BJ (cell line): ENCODE data around the gene DCST2. TPM values are rescaled to one million over a fixed set of nuclear protein-coding genes. Genes with fewer than 3 reads are reported as not detected.
A peak's percentile ranks its signal among the peaks of the same experiment; 100 is the strongest.

Experiments
- CTCF ChIA-PET: fragments of 350-600 bp; formaldehyde crosslinking; extraction: SDS; loops from one replicate; lab custom pipeline; 2021; ENCODE audit warnings: antibody characterized with exemption, inconsistent platforms; lab: Yijun Ruan, JAX
- POLR2A ChIA-PET: fragments of 300-600 bp; sonication (Branson Sonifier 250); formaldehyde crosslinking; extraction: SDS; loops from one replicate; lab custom pipeline; 2021; ENCODE audit warnings: antibody characterized with exemption; lab: Charles Lee
- DNase-seq: peaks from one replicate; pipeline ENCODE4 v3.0.0-alpha.2; 2011; ENCODE audit warnings: low read depth
- H3K27me3 ChIP-seq: 2 replicates; pipeline ENCODE4 v1.6.0; 2011; ENCODE audit warnings: low read length; ENCODE audit not compliant: control insufficient read depth, insufficient read depth
- H3K36me3 ChIP-seq: 2 replicates; pipeline ENCODE4 v1.5.1; 2011; ENCODE audit warnings: low read length; ENCODE audit not compliant: control insufficient read depth, insufficient read depth
- H3K4me3 ChIP-seq: 2 replicates; pipeline ENCODE4 v1.5.1; 2011; ENCODE audit warnings: low read depth, mild to moderate bottlenecking, control low read depth, low read length
- CTCF ChIP-seq: IDR thresholded peaks from 2 replicates; pipeline ENCODE4 v1.5.1; 2011; ENCODE audit warnings: low read depth, mild to moderate bottlenecking, control low read depth, inconsistent platforms, low read length, moderate library complexity; ENCODE audit not compliant: insufficient read depth
- polyA plus RNA-seq: library from polyadenylated mRNA; depleted of rRNA; stranded (reverse); fragments of >200 nt; gene quantifications from 2 replicates; pipeline ENCODE4 v1.2.3, GENCODE V29; 2011

Gene DCST2
- polyA plus RNA-seq, 1 experiment: 0.38 TPM

- H3K27me3 ChIP-seq: no peaks in the 10 kb centered on the region
- no peak for DNase-seq
- H3K36me3 ChIP-seq: no peaks in the 10 kb centered on the region; the same call in none of the 2 replicates
- ChIA-PET POLR2A (interaction anchor here (0.6 kb wide), 1 partner anchor 206 kb away, joined by 3 read pairs; no protein-coding TSS in a partner anchor), CTCF (interaction anchor here (0.6 to 10.2 kb wide), 16 partner anchors 8 to 106 kb away, joined by 3 to 86 read pairs (median 5); partner anchors contain the start of genes DCST1, DCST2, LENEP and SHC1)
- peak overlapping the region; percentile 68; the same call in 1 of the 2 replicates for H3K4me3 ChIP-seq
- TF ChIP-seq CTCF: no peak
Measured at GRCh38 chr1:155049651-155050559, 16.3 kb upstream of the DCST2 start.

- TF ChIP-seq CTCF: no peak
- Histone ChIP-seq H3K27me3 (no peaks in the 10 kb centered on the region), H3K36me3 (no peaks in the 10 kb centered on the region), H3K4me3 (no peak overlapping the region)
- ChIA-PET POLR2A (no interaction called here), CTCF (interaction anchor here (0.6 to 10.2 kb wide), 8 partner anchors 13 to 105 kb away, joined by 3 to 86 read pairs (median 5); no protein-coding TSS in a partner anchor)
- no peak for DNase-seq
Measured at GRCh38 chr1:155048449-155049334, 15.1 kb upstream of the DCST2 start.

DNA sequence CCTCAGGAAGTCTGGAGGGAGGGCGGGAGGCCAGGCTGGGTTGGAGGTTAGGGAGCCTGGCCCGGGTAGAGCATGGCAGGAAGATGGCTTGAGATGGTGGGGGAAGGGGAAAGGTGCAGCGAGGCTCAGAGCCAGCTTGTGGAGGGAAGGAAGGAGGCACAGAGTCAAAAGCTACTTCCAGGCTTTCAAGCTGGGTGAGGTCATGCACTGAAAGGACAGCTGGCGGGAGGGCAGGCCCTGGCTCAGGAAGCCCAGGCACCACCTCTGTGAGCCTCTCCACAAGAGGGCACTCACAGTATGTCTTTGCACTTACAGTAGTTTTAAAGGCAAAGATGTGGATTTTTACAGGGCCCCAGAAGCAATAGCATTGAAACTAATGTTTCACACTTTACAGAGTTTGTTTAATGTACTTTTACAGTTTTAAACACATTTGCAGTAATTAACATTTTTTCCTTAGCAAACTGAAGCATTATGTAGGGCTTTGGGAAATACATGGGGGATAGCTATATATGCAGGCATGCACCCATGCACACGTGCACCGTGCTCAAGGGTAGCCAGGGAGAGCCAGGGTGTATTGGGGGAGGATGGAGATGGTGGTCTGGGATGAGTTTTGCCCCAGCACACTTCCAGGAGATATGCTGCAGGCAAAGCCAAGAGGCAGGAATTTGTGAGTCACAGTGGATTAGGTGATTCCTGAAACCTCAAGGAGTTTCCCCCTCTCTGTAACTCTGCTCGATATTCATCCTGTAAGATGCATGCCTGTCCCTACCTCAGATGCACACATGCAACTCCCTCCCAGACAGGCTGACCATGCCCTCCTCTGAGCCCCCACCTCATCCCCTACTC lies 11.5 kb upstream of the DCST2 start:
- CTCF ChIA-PET: interaction anchor here (0.7 to 11.9 kb wide), 23 partner anchors 12 to 463 kb away, joined by 3 to 168 read pairs (median 4); partner anchors contain the start of genes DCST1, DCST2, EFNA4 and PBXIP1
- Histone ChIP-seq H3K27me3 (no peaks in the 10 kb centered on the region; the same call in 1 of the 2 replicates), H3K36me3 (no peaks in the 10 kb centered on the region), H3K4me3 (no peak overlapping the region)
- POLR2A ChIA-PET: no interaction called here
- no peak for DNase-seq
- TF ChIP-seq CTCF: peak; percentile 83

- TF ChIP-seq CTCF: no peak
- Histone ChIP-seq H3K36me3 (no peaks in the 10 kb centered on the region), H3K27me3 (no peaks in the 10 kb centered on the region; the same call in 1 of the 2 replicates), H3K4me3 (no peak overlapping the region)
- CTCF ChIA-PET: interaction anchor here (0.7 to 11.9 kb wide), 19 partner anchors 12 to 462 kb away, joined by 3 to 168 read pairs (median 4); partner anchors contain the start of genes DCST1, DCST2, EFNA4 and PBXIP1
- POLR2A ChIA-PET: no interaction called here
- no peak for DNase-seq
Measured at GRCh38 chr1:155044365-155044764, 10.8 kb upstream of the DCST2 start.
